ENCODE measurements around the gene AMFR. TPM values are rescaled to one million over a fixed set of nuclear protein-coding genes. Genes with fewer than 3 reads are reported as not detected.
A peak's percentile ranks its signal among the peaks of the same experiment; 100 is the strongest.

Gene AMFR
- total RNA-seq, 1 experiment from 2014 or later, result 31.7 TPM

GRCh38 chr16:56351481-56351880 lies 73.9 kb downstream of the AMFR start:
- DNase-seq (ENCODE audit: low spot score) (peak; percentile 7), ATAC-seq (no peak)
- Mint-ChIP-seq H3K27me3 (ENCODE audit: low read depth) (no peaks in the 10 kb centered on the region), H3K36me3 (no peaks in the 10 kb centered on the region), H3K4me3 (no peak overlapping the region), H3K27ac (no peak overlapping the region), H3K9me3 (no peaks in the 10 kb centered on the region), H3K4me1 (peaks cover 10% of the 10 kb centered on the region)
- POLR2A ChIA-PET, result no interaction called here
- CTCF ChIA-PET, result no interaction called here
- TF ChIP-seq NR1H2 (CRISPR knock-in tag; IDR thresholded peaks at IDR 0.05) (no peak), ATF3 (CRISPR knock-in tag; conservative IDR thresholded peaks at IDR 0.05) (no peak), ZNF425 (CRISPR knock-in tag; conservative IDR thresholded peaks at IDR 0.05) (no peak), FOXP1 (CRISPR knock-in tag; IDR thresholded peaks at IDR 0.05; ENCODE audit: borderline replicate concordance) (no peak), RORB (CRISPR knock-in tag; IDR thresholded peaks at IDR 0.05) (no peak), ZNF138 (CRISPR knock-in tag; conservative IDR thresholded peaks at IDR 0.05) (no peak), NFYB (CRISPR knock-in tag; conservative IDR thresholded peaks at IDR 0.05; ENCODE audit: low read depth) (no peak), ZNF532 (CRISPR knock-in tag; IDR thresholded peaks at IDR 0.05; ENCODE audit: borderline replicate concordance) (no peak), PRRX2 (CRISPR knock-in tag; IDR thresholded peaks at IDR 0.05) (no peak), ZBTB21 (CRISPR knock-in tag; IDR thresholded peaks at IDR 0.05; ENCODE audit: borderline replicate concordance) (no peak), FOXJ3 (CRISPR knock-in tag; IDR thresholded peaks at IDR 0.05; ENCODE audit: borderline replicate concordance) (no peak), ETV6 (CRISPR knock-in tag; IDR thresholded peaks at IDR 0.05) (no peak), MYBL2 (CRISPR knock-in tag; IDR thresholded peaks at IDR 0.05) (no peak)

- no peaks in the 10 kb centered on the region for H3K9me3 Mint-ChIP-seq
- H3K27ac Mint-ChIP-seq, result no peak overlapping the region
- H3K36me3 Mint-ChIP-seq, result no peaks in the 10 kb centered on the region
- DNase-seq (ENCODE audit: low spot score), result peak; percentile 8
- peaks cover 3% of the 10 kb centered on the region for H3K4me1 Mint-ChIP-seq
- ChIA-PET CTCF (no interaction called here), POLR2A (no interaction called here)
- no peaks in the 10 kb centered on the region for H3K27me3 Mint-ChIP-seq (ENCODE audit: low read depth)
- H3K4me3 Mint-ChIP-seq, result no peak overlapping the region
- no peak for ATAC-seq
- TF ChIP-seq NR1H2 (CRISPR knock-in tag; IDR thresholded peaks at IDR 0.05) (no peak), SMAD4 (CRISPR knock-in tag; IDR thresholded peaks at IDR 0.05) (no peak), CREB1 (CRISPR knock-in tag; IDR thresholded peaks at IDR 0.05) (no peak), ERG (CRISPR knock-in tag; IDR thresholded peaks at IDR 0.05) (no peak), FOXK1 (CRISPR knock-in tag; IDR thresholded peaks at IDR 0.05) (no peak), ZNF138 (CRISPR knock-in tag; conservative IDR thresholded peaks at IDR 0.05) (no peak), ZNF317 (CRISPR knock-in tag; IDR thresholded peaks at IDR 0.05; ENCODE audit: borderline replicate concordance, low read depth) (no peak), SOX15 (CRISPR knock-in tag; IDR thresholded peaks at IDR 0.05) (no peak), JUN (CRISPR knock-in tag; IDR thresholded peaks at IDR 0.05) (no peak), ATF1 (CRISPR knock-in tag; IDR thresholded peaks at IDR 0.05) (no peak), E2F4 (CRISPR knock-in tag; IDR thresholded peaks at IDR 0.05; ENCODE audit: borderline replicate concordance, low read depth) (no peak), MLX (CRISPR knock-in tag; IDR thresholded peaks at IDR 0.05) (no peak), PRRX2 (CRISPR knock-in tag; IDR thresholded peaks at IDR 0.05) (no peak), MAX (CRISPR knock-in tag; IDR thresholded peaks at IDR 0.05) (no peak), NFYB (CRISPR knock-in tag; conservative IDR thresholded peaks at IDR 0.05; ENCODE audit: low read depth) (no peak)
Measured at GRCh38 chr16:56350491-56351405, 74.6 kb downstream of the AMFR start.

Measured in WTC11 (cell line).